Ovary (tissue), 3 donors: Measurements from ENCODE around the gene CAPN5.

Experiments
- EP300 ChIP-seq: sonication (generic); formaldehyde crosslinking; IDR thresholded peaks from one replicate; pipeline ENCODE4 v1.6.1; 2017; ENCODE audit warnings: antibody characterized with exemption
- POLR2A ChIP-seq: fragments of 450-650 bp; IDR thresholded peaks from one replicate; pipeline ENCODE4 v1.6.1; 2017; ENCODE audit warnings: antibody characterized with exemption, mild to moderate bottlenecking, moderate library complexity
- TF ChIP-seq, protein P1 (sequence below), 3 donors: fragments of 450-650 bp in 2 of 3; fragments of 200-600 bp in 1 of 3; IDR thresholded peaks; one replicate each; pipeline versions ENCODE4 v1.5.1 to v1.8.0; 2016 to 2022; ENCODE audit warnings: antibody characterized with exemption in 3 of 3, mild to moderate bottlenecking in 1 of 3
- donor health status: DM: no; HTN: no; CAD: no.

DNA sequence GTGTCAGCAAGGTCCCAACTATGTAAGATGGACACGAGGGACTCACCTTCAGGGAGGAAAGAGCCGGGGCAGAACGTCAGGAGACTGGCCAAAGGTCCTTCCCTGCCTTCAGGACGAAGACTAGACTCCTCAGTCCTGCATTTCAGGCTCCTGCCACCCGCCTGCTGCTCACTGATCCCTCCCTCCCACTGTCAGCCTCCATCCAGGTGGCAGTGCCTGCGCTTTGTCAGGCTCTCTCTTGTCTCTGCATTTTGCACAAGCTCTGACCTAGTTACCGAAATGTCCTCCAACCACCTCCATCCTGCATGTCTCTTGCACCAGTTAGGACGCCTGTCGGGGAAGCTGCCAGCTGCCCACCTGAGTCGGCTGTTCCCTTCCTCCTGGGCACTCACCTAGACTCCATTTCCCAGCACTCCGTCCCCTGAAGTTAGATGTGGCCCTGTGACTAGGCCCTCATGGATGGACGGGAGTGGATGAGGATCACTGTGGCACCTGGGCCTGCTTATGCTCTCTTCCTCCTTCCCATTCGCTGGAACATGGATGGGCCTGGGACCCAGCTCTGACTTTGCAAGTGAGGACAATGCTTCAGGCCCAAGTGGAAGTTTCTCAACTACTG is 24.6 kb upstream of the CAPN5 start:
- TF ChIP-seq, protein P1, sequence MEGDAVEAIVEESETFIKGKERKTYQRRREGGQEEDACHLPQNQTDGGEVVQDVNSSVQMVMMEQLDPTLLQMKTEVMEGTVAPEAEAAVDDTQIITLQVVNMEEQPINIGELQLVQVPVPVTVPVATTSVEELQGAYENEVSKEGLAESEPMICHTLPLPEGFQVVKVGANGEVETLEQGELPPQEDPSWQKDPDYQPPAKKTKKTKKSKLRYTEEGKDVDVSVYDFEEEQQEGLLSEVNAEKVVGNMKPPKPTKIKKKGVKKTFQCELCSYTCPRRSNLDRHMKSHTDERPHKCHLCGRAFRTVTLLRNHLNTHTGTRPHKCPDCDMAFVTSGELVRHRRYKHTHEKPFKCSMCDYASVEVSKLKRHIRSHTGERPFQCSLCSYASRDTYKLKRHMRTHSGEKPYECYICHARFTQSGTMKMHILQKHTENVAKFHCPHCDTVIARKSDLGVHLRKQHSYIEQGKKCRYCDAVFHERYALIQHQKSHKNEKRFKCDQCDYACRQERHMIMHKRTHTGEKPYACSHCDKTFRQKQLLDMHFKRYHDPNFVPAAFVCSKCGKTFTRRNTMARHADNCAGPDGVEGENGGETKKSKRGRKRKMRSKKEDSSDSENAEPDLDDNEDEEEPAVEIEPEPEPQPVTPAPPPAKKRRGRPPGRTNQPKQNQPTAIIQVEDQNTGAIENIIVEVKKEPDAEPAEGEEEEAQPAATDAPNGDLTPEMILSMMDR (IDR thresholded peaks at IDR 0.05) = no peak
- TF ChIP-seq POLR2A (no peak), EP300 (no peak)
